ENCODE measurements around the gene RBM44.
"Not testable (repeated sequence)": the region's sequence is repeated elsewhere in the genome, so short reads cannot be mapped to it uniquely, and the experiment has no call there.

The RBM44 gene

GRCh38 chr2:237858294-237859081 lies 59.9 kb downstream of the RBM44 start:
- DNase-seq (ENCODE audit: low read depth in 2 of 2): peak in 1 of 2 donors; percentile 17

- no peak for DNase-seq (ENCODE audit: low read depth in 2 of 2)
Observed at GRCh38 chr2:237859082-237859433, 60.5 kb downstream of the RBM44 start.

- DNase-seq (ENCODE audit: low read depth in 2 of 2): no peak
Observed at GRCh38 chr2:237859533-237860272, 61.1 kb downstream of the RBM44 start, which contains the start of gene RAMP1. Gene RAMP1, plus strand, starts transcription at chr2:237859623. Its CDS starts 53 bp downstream, at chr2:237859676.

GRCh38 chr2:237860273-237860935 lies 61.8 kb downstream of the RBM44 start:
- no peak for DNase-seq (ENCODE audit: low read depth in 2 of 2)

GRCh38 chr2:237861875-237862527 lies 63.4 kb downstream of the RBM44 start:
- DNase-seq (ENCODE audit: low read depth in 2 of 2): no peak

GRCh38 chr2:237862528-237862895 lies 63.9 kb downstream of the RBM44 start:
- no peak for DNase-seq (ENCODE audit: low read depth in 2 of 2)

- no peak for DNase-seq (ENCODE audit: low read depth in 2 of 2)
Observed at GRCh38 chr2:237863102-237863511, 64.5 kb downstream of the RBM44 start.

- DNase-seq (ENCODE audit: low read depth in 2 of 2): no peak
Observed at GRCh38 chr2:237863689-237864443, 65.3 kb downstream of the RBM44 start.

GRCh38 chr2:237864444-237864931 lies 65.9 kb downstream of the RBM44 start:
- DNase-seq (ENCODE audit: low read depth in 2 of 2): no peak

- DNase-seq (ENCODE audit: low read depth in 2 of 2): no peak
Observed at GRCh38 chr2:237864940-237865622, 66.5 kb downstream of the RBM44 start.

- no peak for DNase-seq (ENCODE audit: low read depth in 2 of 2)
Observed at GRCh38 chr2:237865623-237866041, 67.1 kb downstream of the RBM44 start.

- no peak for DNase-seq (ENCODE audit: low read depth in 2 of 2)
Observed at GRCh38 chr2:237866101-237866621, 67.6 kb downstream of the RBM44 start.

- DNase-seq (ENCODE audit: low read depth in 2 of 2): no peak
Observed at GRCh38 chr2:237867465-237867864, 68.9 kb downstream of the RBM44 start.

- not testable (repeated sequence) for DNase-seq (ENCODE audit: low read depth in 2 of 2)
Observed at GRCh38 chr2:237868074-237868473, 69.5 kb downstream of the RBM44 start.

GRCh38 chr2:237868631-237869342 lies 70.2 kb downstream of the RBM44 start:
- no peak for DNase-seq (ENCODE audit: low read depth in 2 of 2)

GRCh38 chr2:237869343-237870102 lies 70.9 kb downstream of the RBM44 start:
- no peak for DNase-seq (ENCODE audit: low read depth in 2 of 2)

- no peak for DNase-seq (ENCODE audit: low read depth in 2 of 2)
Observed at GRCh38 chr2:237870126-237870525, 71.5 kb downstream of the RBM44 start.

GRCh38 chr2:237870754-237871651 lies 72.4 kb downstream of the RBM44 start:
- DNase-seq (ENCODE audit: low read depth in 2 of 2): no peak
